Epithelial cell of esophagus (primary cell): ENCODE results near the gene AHRR.

Experiments
- DNase-seq: peaks from one replicate; pipeline ENCODE4 v3.0.0; 2010; ENCODE audit warnings: low read depth
- H3K4me3 ChIP-seq: 2 replicates; pipeline ENCODE4 v1.5.1; 2011; ENCODE audit warnings: mild to moderate bottlenecking, low read length, control low read depth
- TF ChIP-seq, protein P1 (sequence below): IDR thresholded peaks from 2 replicates; pipeline ENCODE4 v1.5.1; 2011; ENCODE audit warnings: low read depth, mild to moderate bottlenecking, low read length, control low read depth, inconsistent platforms; ENCODE audit not compliant: insufficient read depth; ENCODE audit errors: missing control alignments

AHRR gene

DNA sequence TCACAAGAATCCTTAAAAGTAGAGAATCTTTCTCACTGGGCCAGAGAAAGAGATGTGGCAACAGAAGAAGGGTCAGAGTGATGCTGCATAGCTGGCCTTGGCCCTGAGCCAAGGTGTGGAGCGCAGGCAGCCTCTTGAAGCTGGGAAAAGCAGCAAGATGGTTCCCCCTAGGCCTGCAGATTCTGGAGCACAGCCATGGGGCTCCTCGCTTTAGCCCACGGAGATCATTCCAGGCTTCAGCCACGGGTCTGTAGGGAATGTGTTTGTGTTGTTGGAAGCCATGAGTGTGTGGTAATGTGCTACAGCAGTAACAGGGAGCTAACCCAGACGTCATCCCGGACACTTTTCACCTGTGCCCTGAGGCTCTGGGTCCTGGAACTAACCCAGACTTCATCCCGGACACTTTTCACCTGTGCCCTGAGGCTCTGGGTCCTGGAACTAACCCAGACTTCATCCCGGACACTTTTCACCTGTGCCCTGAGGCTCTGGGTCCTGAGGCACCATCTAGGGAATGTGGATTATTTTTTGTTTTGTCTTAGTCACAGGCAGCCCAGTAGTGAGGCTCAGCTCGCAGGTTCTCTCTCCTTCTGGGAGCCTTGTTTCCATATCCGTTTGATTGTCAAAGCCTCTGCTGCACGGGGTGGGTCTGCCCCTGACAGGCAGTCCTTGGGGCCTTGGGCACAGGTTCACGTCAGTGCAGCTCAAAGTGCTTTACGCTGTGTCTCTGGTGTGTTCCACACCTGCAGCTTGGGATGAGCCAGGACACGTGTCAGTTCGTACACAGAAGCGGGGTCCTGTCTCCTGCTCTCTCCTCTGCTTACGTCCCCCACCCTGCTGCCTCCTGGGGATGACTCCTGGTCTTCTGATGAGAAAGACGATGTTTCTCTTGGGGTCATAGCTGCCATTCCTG is 65.2 kb downstream of the AHRR start:
- H3K4me3 ChIP-seq: no peak overlapping the region
- TF ChIP-seq, protein P1, sequence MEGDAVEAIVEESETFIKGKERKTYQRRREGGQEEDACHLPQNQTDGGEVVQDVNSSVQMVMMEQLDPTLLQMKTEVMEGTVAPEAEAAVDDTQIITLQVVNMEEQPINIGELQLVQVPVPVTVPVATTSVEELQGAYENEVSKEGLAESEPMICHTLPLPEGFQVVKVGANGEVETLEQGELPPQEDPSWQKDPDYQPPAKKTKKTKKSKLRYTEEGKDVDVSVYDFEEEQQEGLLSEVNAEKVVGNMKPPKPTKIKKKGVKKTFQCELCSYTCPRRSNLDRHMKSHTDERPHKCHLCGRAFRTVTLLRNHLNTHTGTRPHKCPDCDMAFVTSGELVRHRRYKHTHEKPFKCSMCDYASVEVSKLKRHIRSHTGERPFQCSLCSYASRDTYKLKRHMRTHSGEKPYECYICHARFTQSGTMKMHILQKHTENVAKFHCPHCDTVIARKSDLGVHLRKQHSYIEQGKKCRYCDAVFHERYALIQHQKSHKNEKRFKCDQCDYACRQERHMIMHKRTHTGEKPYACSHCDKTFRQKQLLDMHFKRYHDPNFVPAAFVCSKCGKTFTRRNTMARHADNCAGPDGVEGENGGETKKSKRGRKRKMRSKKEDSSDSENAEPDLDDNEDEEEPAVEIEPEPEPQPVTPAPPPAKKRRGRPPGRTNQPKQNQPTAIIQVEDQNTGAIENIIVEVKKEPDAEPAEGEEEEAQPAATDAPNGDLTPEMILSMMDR: no peak
- DNase-seq: no peak

DNA sequence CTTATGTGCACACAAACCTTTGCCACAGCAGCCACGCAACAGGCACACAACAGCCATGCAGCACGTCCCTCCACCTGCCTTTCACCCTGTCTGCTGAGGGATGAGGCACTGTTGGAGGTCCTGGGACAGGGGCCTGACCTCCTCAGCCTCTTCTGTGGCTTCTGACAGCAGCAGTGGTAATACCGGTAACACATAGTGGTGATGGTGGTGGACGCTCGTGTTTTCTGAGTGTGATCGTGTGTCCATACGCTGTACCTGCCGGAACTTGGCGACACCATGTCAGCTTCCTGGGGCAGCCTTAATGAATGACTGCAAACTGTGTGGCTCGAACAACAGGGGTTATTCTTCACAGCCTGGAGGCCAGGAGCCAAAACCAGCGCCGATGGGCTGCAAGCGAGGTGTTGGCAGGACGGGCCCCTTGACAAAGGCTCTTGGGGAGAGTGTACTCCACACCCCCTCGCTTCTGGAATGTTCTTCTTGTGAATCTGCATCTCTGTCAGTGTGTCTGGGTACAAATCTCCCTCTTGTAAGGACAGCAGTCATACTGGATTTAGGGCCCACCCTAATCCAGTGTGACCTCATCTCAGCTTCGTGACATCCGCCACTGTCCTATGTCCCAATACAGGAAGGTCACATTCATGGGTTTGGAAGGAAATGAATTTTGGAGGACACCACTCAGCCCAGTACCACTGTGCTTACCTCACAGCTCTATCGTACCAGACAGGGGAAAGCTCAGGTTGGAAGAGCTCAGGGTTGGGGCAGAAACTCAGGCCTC is 66.2 kb downstream of the AHRR start:
- DNase-seq: no peak
- TF ChIP-seq, protein P1: no peak

DNA sequence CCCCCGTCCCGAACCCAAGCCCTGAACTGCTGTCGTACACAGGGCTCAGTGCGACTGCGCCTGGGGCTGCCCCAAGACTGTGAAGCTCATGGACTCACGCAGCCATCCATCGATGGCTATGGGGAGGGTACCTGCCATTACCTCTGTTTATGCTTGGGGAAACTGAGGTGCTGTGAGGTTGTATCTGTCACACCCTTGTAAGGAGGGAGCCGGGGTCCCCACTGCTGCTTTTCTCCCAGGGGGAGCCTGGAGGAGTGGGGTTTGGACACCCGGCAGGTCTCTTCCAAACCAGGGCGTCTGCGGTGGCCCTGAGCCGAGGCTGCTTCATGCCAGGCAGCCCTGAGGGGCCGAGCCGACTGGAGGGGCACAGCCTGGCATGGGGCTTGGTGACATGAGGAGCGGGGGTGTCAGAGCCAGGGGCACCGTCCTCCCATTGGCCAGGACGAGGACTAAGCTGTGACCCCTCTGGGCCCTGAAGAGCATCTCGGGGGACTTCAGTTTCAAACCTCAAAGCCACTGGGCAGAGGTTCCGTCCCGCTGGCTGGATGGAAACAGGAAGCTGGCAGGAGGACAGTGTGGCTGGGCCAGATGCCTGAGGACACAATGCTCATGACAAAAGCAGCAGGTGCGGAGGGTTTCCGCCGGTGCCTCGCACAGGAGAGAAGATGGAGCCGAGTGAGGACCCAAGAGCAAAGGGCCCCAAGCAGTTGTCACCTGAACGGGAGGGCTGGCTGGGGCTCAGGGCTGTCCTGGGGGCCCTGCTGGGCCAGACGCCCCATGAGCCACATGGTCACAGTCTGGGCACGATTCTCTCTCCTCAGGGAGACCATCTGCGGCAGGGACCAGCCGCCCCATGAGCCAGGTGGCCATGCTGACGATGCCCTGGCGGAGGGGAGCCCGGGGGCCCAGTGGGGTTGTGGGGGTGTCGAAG is 67.0 kb downstream of the AHRR start:
- no peak for DNase-seq
- H3K4me3 ChIP-seq: no peak overlapping the region
- TF ChIP-seq, protein P1: no peak

More for the DNA sequence above, 66.2 kb downstream of the AHRR start:
- H3K4me3 ChIP-seq: no peak overlapping the region

DNA sequence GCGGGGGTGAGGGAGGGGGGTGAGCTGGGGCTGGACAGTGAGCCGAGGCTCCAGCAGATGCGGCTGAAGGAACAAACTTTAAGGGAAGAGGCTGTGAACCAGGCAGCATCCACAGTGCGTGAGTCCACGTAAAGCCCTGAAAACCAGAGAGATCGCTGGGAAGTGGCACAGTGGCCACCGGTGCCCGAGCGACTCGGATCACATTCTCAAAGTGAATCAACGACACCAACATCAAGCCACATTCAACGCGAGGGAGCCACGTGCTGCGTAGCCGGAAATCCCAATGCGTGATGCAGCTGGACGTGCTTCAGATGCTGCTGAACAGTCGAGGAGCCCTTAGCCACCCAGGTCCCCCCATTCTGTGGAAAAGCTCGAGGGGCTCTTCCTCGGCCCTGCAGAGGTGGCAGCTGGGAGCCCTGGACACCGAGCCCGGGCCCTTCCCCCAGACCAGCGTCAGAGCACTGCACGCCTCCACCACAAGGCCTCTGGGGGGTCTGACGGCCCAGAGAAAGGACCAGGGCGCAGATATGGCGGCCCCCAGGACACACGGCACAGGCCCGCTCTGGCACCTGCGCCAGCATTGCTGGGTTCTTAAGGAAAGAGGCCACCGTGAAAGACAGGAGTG is 67.8 kb downstream of the AHRR start:
- TF ChIP-seq, protein P1: no peak
- H3K4me3 ChIP-seq: no peak overlapping the region
- DNase-seq: no peak

DNA sequence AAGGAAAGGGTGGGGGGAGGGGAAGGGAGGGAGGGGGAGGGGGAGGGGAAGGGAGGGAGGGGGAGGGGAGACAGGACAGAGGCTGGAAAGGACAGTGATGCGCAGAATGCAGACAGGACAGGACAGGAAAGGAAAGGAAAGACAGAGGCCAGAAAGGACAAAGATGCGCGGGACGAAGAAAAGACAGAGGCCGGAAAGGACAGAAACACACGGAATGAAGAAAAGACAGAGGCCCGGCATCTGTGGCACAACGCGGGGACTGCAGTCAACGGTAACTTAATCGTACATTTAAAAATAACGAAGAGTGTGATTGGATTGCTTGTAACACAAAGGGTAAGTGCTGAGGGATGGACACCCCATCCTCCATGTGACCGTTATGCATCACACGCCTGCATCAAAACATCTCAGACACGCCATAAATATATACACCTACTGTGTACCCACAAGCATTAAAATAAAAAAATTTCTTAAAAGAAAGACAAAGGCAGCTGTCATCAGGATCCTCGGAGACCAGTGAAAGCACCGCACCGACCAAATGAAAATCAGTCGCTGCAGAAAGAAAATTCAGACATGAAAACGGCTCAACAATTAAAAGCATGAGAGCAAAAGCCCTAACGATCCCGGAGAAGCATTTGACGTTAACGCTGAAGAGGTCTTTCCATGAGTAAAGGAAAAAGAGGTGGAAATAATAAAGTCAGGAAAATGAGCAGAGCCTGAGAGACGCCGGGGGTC is 68.5 kb downstream of the AHRR start:
- TF ChIP-seq, protein P1: no peak
- DNase-seq: no peak
- no peak overlapping the region for H3K4me3 ChIP-seq
